CD4-positive, alpha-beta T cell treated with Interleukin-2 at 100 ng/mL for 4 hours (primary cell): ENCODE results near the gene TEX14.
"Not testable (repeated sequence)": the region's sequence is repeated elsewhere in the genome, so short reads cannot be mapped to it uniquely, and the experiment has no call there.

Experiments used
- DNase-seq: peaks from one replicate; pipeline ENCODE4 v3.0.0-alpha.2; 2020; ENCODE audit warnings: low spot score

The TEX14 gene

GRCh38 chr17:58688521-58688920, 3.3 kb downstream of the TEX14 start:
- no peak for DNase-seq

- DNase-seq, result no peak
Observed at GRCh38 chr17:58686980-58687379, 4.9 kb downstream of the TEX14 start.

GRCh38 chr17:58684462-58684861, 7.4 kb downstream of the TEX14 start:
- not testable (repeated sequence) for DNase-seq

- no peak for DNase-seq
Observed at GRCh38 chr17:58684003-58684402, 7.8 kb downstream of the TEX14 start.

- no peak for DNase-seq
Observed at GRCh38 chr17:58680038-58680369, 11.8 kb downstream of the TEX14 start.

GRCh38 chr17:58679263-58680037, 12.4 kb downstream of the TEX14 start:
- no peak for DNase-seq

- DNase-seq, result not testable (repeated sequence)
Observed at GRCh38 chr17:58678287-58678686, 13.6 kb downstream of the TEX14 start.

GRCh38 chr17:58677194-58677880, 14.5 kb downstream of the TEX14 start:
- DNase-seq, result no peak

GRCh38 chr17:58671969-58672368, 19.9 kb downstream of the TEX14 start:
- no peak for DNase-seq

- no peak for DNase-seq
Observed at GRCh38 chr17:58669853-58670252, 22.0 kb downstream of the TEX14 start.

GRCh38 chr17:58668598-58668935, 23.3 kb downstream of the TEX14 start:
- no peak for DNase-seq

- no peak for DNase-seq
Observed at GRCh38 chr17:58667934-58668597, 23.8 kb downstream of the TEX14 start.

GRCh38 chr17:58666858-58667267, 25.0 kb downstream of the TEX14 start:
- peak; percentile 16 for DNase-seq

GRCh38 chr17:58665946-58666857, 25.6 kb downstream of the TEX14 start:
- no peak for DNase-seq

GRCh38 chr17:58664302-58664701, 27.5 kb downstream of the TEX14 start:
- no peak for DNase-seq

- no peak for DNase-seq
Observed at GRCh38 chr17:58661499-58661898, 30.3 kb downstream of the TEX14 start.

GRCh38 chr17:58660621-58661020, 31.2 kb downstream of the TEX14 start:
- no peak for DNase-seq

GRCh38 chr17:58659714-58660084, 32.1 kb downstream of the TEX14 start:
- not testable (repeated sequence) for DNase-seq

- DNase-seq, result peak; percentile 87
Observed at GRCh38 chr17:58658804-58659713, 32.8 kb downstream of the TEX14 start.

- peak; percentile 22 for DNase-seq
Observed at GRCh38 chr17:58657962-58658803, 33.7 kb downstream of the TEX14 start.
